A549 treated with AZD9567 at 1 μM for 4 hours (cell line): ENCODE results near the gene COL6A2. TPM values are rescaled to one million over a fixed set of nuclear protein-coding genes. Genes with fewer than 3 reads are reported as not detected.

ENCODE experiments used
- total RNA-seq: library from RNA; stranded (reverse); fragments of 200-300 nt; extraction: Qiagen RNA extraction; gene quantifications from 5 replicates; pipeline ENCODE4 v1.2.3, GENCODE V29; 2022; ENCODE audit not compliant: insufficient read depth

Gene COL6A2
- 7.6 to 17.3 TPM (median 16.6 TPM) in 5 replicates for total RNA-seq

DNA sequence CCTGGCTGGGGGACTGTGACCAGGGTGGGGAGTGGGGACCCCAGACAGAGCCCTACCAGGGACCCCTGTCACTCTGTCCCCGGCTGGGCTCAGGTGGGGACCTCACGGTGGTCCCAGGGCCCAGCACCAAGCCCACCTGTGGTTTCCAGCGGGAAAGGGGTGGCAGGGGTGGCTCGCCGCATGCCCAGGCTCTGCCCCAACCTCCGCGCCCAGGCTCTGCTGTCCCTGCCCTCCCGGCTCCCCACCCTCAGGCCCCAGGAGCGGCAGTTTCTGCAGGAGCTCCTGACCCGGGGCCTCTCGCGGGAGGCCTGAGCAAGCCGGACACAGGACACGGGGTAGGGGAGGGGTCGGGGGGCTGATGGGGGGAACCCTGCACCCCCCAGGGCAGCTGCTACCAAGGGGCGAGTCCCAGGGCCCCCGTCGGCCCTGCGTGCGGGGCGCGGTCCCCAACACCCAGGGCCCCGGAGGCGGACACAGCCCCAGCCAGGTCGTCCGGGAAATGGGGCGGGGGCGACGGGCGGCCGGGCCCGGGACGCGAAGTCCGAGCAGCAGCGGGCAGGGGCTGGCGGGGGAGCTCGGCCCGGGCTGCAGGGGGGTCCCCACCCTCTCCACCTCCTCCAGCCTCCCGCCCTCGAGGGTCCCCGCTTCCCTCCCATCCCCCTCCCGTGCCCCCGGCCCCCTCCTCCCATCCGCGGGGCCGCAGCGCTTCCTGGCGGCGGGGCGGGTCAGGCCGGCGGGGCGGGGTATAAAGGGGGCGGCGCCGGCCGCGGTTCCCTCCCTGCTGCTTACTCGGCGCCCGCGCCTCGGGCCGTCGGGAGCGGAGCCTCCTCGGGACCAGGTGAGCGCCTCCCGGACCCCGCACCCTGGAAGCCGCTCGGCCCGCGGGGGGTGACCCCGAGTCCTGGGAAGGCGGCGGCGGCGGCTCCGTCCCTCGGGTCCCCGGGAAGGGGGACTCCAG lies at the start of gene COL6A2:
COL6A2 (plus strand) TSS at position 777 of the 958 bp plus-strand sequence.

DNA sequence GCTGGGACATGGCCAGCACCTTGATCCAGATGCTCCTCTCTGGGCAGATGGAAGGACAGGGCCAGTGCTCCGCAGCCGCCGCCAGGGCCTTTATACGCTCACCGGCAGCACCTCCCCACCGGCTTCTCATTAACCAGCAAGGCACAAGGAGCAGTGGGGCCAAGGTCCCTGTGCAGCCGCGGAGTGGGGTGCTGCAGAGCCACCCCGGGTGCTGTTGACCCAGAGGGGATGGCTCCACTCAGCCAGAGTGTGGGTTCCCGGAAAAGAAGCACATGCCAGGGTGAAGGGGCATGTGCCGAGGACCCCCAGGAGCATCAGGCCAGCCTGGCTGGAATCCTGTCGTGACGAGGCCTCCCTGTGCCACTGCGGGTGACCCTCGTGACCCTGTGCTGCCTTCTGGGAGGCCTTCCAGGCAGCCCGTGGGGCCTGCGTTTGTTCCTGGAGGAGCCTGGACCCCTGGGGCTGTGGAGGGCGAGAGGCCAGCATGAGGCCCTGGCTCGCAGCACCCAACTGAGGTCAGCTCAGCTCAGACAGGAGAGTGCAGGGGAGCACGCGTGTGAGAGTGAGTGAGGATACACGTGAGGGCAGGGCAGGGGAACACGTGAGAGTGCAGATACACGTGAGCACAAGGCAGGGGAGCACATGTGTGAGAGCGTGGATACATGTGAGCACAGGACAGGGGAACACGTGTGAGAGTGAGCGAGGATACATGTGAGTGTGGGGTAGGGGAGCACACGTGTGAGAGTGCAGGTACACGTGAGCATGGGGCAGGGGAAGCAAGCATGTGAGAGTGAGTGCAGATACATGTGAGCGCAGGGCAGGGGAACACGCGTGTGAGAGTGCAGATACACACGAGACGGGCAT lies 57.8 kb downstream of the COL6A2 start, which contains the start of gene FTCD:
FTCD (minus strand) TSS at position 66 of the 864 bp plus-strand sequence; CDS start at position 10, 56 bp downstream.

Other genes with a start within 250 kb of the COL6A2 start
- 10.0 to 21.9 TPM (median 19.8 TPM) in 5 replicates for gene COL6A1, start 116.3 kb upstream of the COL6A2 start, total RNA-seq
- 0.13 TPM in 1 of 5 replicates, not detected in the others for gene FTCD, start 57.5 kb downstream of the COL6A2 start, total RNA-seq
- gene SPATC1L, start 86.3 kb downstream of the COL6A2 start, total RNA-seq: 0.14 to 0.27 TPM (median 0.17 TPM) in 4 of 5 replicates, not detected in the other
- 12.2 to 17.1 TPM (median 16.1 TPM) in 5 replicates for gene LSS, start 130.7 kb downstream of the COL6A2 start, total RNA-seq
- gene MCM3AP, start 187.5 kb downstream of the COL6A2 start, total RNA-seq: 32.7 to 41.1 TPM (median 39.1 TPM) in 5 replicates
- 10.3 to 28.5 TPM (median 27.2 TPM) in 5 replicates for gene YBEY, start 188.2 kb downstream of the COL6A2 start, total RNA-seq
- 4.5 to 6.4 TPM (median 5.7 TPM) in 5 replicates for gene C21orf58, start 225.8 kb downstream of the COL6A2 start, total RNA-seq
- 10.2 to 16.2 TPM (median 14.2 TPM) in 5 replicates for gene PCNT, start 226.0 kb downstream of the COL6A2 start, total RNA-seq